GM12801 (cell line): Measurements from ENCODE around the gene EHD2.

Experiments used
- TF ChIP-seq, protein P1 (sequence below): IDR thresholded peaks from one replicate; pipeline ENCODE4 v1.5.1; 2011; ENCODE audit warnings: control low read depth; ENCODE audit not compliant: insufficient read length; ENCODE audit errors: extremely low read depth

The EHD2 gene

DNA sequence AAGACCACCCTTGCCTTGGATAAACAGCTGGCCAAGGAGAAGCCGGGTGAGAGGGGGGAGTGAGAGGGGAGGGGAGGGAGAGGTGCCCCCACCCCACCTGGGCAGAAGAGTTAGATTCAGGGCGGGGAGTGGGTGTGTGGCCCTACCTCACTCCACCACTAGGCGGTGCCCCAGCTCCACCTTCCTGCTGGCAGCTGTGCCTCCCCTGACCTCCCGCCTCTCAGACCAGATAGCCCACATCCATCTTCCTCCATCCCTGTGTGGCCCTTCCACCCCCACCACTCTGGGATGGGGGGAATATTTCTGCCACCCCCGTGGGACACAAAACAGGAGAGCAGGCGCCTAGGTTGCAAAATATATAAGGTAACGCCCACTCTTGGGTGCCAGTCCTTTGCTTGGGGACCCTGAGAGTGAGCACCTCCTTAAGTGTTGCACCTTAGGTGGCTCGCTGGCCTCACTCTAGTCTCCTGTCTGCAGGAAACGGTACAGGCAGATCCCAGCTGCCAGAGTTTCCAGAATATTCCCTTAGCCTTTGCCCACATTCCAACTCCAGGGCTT lies 13.8 kb upstream of the EHD2 start:
- TF ChIP-seq, protein P1, sequence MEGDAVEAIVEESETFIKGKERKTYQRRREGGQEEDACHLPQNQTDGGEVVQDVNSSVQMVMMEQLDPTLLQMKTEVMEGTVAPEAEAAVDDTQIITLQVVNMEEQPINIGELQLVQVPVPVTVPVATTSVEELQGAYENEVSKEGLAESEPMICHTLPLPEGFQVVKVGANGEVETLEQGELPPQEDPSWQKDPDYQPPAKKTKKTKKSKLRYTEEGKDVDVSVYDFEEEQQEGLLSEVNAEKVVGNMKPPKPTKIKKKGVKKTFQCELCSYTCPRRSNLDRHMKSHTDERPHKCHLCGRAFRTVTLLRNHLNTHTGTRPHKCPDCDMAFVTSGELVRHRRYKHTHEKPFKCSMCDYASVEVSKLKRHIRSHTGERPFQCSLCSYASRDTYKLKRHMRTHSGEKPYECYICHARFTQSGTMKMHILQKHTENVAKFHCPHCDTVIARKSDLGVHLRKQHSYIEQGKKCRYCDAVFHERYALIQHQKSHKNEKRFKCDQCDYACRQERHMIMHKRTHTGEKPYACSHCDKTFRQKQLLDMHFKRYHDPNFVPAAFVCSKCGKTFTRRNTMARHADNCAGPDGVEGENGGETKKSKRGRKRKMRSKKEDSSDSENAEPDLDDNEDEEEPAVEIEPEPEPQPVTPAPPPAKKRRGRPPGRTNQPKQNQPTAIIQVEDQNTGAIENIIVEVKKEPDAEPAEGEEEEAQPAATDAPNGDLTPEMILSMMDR = no peak

DNA sequence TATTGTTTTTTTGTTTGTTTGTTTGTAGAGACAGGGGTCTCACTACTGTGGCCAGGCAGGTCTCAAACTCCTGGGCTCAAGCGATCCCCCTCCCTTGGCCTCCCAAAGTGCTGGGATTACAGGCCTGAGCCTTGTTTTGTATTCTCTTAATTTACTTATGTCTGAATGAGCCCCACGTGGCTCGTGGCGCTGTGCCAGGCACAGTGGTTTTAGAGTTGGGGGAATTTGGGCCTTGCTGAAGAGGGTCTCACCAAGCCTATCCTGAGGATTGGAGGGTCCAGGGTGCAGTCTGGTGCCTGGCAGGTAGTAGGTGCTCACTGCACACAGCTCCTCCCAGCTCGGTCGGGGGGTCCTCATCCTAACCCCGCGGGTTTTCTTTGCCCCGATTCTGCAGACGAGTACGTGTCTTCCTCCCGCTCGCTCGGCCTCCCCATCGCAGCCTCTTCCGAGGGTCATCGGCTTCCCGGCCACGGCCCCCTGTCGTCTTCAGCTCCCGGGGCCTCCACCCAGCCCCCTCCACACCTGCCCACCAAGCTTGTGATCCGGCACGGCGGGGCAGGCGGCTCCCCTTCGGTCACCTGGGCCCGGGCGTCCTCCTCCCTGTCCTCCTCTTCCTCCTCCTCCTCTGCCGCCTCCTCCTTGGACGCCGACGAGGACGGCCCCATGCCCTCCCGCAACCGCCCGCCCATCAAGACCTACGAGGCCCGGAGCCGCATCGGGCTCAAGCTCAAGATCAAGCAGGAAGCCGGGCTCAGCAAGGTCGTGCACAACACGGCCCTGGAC lies 12.1 kb upstream of the EHD2 start:
- TF ChIP-seq, protein P1 = no peak

DNA sequence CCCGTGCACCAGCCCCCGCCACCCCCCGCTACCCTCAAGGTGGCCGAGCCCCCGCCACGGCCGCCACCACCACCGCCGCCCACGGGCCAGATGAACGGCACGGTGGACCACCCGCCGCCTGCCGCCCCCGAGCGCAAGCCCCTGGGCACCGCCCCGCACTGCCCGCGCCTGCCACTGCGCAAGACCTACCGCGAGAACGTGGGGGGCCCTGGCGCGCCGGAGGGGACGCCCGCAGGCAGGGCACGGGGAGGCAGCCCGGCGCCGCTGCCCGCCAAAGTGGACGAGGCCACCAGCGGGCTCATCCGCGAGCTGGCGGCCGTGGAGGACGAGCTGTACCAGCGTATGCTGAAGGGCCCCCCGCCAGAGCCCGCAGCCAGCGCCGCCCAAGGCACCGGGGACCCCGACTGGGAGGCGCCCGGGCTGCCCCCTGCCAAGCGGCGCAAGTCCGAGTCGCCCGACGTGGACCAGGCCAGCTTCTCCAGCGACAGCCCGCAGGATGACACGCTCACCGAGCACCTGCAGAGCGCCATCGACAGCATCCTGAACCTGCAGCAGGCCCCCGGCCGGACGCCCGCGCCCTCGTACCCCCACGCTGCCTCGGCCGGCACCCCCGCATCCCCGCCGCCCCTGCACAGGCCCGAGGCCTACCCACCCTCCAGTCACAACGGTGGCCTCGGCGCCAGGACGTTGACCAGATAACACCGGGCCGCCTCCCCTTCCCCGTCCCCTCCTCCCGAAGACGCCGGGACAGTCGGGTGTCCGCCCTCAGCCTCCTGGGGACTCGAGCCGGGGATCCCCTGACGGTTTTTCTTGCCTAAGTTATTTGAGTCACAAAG lies 11.3 kb upstream of the EHD2 start:
- TF ChIP-seq, protein P1 = no peak

DNA sequence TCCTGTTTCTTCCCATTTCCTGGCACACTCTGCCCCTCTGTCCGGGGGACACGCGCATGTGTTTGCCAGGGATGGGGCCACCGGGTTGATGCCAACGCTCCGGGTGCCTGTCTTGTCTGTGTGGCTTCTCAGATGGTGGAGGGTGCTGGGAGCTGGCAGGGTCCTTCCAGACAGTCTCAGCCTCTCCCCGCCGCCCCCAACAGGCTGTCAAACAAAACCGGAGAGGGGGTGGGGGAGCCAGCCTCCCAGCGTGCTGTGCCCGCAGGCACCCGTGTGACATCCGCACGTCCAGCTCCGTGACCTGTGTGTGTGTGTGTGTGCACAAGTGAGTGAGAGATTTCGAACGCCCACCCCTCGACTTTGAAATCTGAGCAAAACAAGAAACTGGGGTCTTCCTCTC lies 10.6 kb upstream of the EHD2 start:
- TF ChIP-seq, protein P1 = no peak

DNA sequence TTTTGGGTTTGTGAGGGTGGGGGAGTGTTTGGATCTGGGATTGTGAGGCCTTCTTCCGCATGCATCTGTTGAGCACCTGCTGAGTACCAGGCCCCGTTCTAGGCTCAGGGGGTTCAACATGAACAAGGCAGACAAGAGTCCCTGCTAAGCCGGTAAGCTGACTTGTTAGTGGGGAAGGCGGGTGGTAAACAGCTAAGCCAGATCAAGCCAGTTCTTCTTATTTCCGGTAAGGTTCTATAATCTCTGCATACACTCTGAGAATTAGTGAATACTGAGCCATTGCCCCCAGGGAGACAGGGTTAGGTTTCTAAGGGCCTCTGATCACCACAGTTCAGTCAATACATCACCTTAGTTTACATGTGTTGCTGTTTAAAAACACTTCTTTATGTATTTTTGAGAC lies 9.9 kb upstream of the EHD2 start:
- TF ChIP-seq, protein P1 = no peak

DNA sequence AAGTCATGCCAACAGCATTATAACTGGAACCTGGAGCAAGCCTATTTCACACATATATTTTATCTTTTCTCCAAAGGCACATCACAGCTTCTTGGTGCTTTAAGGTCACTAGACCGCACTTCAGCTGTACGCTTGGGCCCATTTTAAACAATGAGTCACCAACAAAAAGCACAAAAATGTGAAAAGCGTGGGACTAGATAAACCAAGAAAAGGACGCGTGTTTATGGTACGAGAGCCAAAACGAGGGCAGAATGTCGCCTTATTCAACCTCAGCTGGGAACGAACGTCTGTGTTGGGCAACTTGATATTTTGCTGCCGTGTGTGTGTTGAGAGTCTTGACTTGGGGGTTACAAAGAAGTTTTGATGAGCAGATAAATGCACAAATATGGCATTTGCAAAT lies 9.2 kb upstream of the EHD2 start:
- TF ChIP-seq, protein P1 = no peak

DNA sequence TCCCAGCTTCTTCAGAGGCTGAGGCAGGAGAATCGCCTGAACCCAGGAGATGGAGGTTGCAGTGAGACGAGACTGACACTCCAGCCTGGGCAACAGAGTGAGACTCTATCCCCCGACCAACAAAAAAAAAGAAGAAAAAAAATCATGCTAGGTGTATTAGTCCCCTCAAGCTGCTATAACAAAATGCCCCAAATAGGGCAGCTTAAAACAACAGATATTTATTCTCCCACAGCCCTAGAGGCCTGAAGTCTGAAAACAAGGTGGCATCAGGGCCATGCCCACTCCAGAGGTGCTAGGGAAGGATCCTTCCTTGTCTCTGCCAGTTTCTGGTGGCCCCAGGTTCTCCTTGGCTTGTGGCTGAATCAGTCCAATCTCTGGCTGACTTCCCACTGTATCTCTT lies 8.6 kb upstream of the EHD2 start:
- TF ChIP-seq, protein P1 = no peak
